DMS 273 treated with DMSO at 0.1 percent for 48 hours (cell line): Measurements from ENCODE around the gene MYO10.
"Not testable (repeated sequence)": the region's sequence is repeated elsewhere in the genome, so short reads cannot be mapped to it uniquely, and the experiment has no call there.

Source experiments
- DNase-seq: peaks from one replicate; lab custom pipeline; 2025; lab: John Stamatoyannopoulos, UW

MYO10 gene

DNA sequence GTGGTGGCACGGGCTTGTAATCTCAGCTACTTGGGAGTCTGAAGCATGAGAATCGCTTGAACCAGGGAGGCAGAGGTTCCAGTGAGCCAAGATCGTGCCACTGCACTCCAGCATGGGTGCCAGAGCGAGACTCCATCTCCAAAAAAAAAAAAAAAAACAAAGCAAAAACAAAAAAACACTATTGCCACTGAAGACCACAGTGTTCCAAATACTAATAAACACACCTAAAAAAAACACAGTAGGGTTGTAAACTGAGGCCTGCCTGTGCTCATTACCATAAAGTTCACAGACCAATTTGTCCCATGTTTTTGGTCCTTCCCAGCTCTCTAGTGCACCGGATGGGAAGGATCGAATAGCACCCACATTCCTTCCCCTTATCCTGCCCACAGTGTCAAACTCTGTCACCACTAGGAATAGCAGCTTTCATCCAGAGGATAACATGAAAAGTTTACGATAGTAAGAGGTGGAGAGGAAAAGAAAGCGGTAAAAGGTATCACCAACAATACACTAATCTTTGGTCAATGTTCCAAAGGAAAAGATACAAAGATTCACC, 49.2 kb downstream of the MYO10 start:
- DNase-seq, result no peak

DNA sequence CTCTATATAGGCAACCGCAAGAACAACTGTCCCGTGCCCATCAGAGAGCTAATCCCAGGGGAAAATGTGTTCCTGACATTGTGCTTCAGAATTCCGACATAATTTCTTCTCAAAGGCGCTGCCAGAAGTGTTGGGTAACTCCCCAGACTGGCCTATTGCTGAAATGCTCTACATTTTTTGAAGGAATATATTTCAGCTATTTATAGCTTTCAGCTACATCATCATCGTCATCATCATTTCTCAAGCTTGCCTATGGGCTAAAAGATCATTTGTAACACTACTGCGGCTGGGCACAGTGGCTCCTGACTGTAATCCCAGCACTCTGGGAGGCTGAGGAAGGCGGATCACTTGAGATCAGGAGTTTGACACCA, 49.7 kb downstream of the MYO10 start:
- DNase-seq, result no peak

DNA sequence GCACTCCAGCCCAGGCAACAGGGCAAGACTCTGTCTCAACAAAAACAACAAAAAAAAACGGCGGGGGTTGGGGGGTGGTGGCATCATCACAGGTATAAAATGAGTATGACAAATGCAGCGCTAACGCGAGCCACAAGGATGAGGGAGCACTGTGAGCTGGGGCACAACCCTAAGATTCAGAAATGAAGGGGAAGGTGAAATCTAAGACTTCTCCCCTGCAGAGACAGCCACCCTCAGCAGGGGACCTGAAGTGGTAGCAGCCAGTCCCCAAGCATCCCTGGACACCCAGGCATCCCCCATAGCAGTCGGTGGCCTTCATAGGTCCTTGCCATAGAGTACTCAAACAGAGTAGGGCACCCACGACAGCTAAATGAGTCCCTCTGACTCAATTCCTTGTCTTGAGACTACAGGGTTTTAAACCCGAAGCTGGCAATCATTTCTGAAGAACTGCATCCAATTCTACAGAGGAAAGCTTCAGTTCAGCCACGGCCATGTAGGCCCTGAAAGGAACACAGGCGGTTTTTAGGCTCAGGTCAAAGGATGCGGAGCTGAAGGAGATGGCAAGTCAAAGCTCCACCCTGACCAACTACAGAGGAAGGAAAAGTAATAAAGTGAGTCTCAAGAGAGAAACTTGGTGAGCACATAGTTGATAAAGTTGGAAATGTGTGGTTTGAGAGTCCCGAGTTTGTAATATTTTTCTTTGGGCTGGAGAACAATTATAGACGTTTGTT, 50.3 kb downstream of the MYO10 start:
- no peak for DNase-seq

DNA sequence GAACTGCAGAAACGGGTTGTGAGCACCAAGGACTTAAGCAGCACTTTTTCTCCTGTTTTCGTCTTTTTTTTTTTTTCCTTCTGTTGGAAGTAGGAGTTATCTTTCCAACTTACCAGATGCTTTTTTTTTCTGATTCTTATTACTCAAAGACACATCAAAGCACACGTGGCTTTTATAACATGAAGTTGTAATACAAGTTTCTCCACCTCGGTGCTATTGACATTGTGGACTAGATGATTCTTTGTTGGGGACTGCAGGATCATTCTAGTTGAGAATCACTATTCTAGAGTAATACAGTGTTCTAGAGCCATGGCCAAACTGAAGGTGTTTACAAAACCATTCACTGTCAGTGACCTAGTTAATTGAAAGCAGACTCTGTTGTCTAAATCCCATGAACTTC, 51.5 kb downstream of the MYO10 start:
- no peak for DNase-seq

DNA sequence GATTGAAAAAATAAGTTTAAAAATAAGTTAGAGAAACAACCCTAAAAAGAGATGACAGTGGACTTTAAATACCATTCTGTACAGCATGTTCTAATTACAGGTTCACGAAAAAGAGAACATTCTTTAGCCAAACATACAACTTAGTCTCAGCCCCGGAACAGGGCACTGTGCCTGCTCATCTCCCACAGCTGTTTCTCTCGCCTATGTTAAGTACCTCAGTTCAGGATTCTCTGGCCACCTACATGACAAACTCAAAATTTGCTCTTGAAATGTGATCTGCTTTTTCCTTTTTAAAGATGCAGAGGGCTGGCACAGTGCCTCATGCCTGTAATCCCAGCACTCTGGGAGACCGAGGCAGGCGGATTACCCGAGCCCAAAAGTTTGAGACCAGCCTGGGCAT, 52.3 kb downstream of the MYO10 start:
- no peak for DNase-seq

DNA sequence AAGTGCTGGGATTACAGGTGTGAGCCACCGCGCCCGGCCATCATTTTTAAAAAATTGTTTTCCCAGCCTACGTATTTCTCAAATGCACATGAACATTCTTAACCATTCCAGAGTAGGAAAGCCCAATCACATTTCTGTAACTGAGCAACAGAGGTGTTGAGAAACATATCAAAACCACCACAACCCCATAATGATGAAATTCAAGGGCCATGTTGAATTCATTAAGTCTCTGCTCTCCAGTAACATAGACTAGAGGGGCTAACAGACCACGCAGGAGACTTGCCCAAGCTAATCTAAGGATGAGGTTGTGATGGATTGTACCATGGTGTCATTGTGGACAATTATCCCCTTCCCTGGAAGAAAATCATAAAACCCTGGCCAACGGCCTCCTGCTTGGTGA, 52.9 kb downstream of the MYO10 start:
- DNase-seq, result no peak

DNA sequence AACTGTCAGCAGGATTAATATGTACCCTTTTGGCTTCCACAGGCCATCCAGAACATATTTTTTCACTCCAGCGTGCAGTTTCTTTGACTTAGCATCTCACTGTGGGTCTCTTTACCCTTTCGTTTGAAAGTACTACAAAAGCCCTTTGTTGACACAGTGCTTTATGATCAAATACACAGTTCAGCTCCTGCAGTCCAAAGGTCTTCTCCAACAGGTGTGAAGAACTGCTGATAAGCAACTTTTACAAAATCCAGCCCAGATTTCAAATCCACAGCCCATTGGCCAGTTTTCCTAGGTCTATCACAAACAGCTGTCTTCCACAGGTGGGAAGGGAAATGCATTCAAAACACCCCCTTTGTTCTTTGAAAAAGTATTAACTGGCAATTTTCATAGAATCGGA, 54.8 kb downstream of the MYO10 start:
- DNase-seq, result no peak

DNA sequence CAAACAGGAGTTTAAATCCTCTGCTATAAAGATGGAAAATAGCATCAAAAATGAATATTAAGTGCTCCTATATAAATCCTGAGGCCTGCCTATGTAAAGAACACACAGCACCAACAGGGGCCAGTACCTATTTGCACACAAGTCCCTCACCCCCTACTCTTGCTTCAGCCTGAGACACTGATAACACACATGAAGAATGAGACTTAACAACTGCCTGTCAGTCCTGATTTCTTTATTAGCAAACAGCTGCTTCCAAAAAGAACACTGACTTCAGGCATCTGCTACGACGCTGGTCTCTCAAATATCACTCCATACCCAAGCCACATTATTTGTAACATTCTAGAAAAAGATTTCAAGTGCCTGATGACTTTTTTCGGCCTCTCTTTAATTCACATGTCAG, 55.5 kb downstream of the MYO10 start:
- no peak for DNase-seq

DNA sequence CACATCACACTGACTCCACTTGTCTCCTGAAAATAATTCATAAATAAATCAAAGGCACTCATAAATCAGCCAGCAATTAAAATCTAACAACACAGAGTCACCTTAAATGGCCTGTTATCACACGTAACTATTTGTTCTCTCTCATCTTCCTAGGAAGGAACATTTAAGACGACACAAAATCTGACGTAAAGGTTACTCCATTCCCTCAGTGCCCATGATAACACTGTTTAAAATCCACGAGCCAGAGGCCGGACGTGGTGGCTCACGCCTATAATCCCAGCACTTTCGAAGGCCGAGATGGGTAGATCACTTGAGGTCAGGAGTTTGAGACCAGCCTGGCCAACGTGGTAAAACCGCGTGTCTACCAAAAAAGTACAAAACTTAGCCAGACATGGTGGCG, 56.4 kb downstream of the MYO10 start:
- no peak for DNase-seq

DNA sequence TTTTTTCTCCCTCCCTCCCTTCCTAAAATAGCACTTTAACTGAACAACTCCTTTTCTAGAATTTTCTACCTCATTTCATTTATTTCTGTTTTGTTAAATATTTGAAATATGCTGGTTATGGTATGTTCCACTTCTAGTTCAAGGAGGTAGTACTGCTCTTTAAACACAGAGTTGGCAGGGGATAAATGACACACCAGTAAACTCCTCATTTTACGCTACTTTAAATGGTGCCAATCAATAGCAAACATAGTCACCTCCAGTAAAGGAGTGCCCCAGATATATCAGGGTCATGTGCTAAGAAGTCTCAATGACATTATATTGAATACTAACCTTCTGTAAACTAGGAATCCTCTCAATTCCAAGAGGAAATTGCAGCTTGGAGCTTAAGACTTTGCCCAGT, 56.9 kb downstream of the MYO10 start:
- DNase-seq, result no peak

DNA sequence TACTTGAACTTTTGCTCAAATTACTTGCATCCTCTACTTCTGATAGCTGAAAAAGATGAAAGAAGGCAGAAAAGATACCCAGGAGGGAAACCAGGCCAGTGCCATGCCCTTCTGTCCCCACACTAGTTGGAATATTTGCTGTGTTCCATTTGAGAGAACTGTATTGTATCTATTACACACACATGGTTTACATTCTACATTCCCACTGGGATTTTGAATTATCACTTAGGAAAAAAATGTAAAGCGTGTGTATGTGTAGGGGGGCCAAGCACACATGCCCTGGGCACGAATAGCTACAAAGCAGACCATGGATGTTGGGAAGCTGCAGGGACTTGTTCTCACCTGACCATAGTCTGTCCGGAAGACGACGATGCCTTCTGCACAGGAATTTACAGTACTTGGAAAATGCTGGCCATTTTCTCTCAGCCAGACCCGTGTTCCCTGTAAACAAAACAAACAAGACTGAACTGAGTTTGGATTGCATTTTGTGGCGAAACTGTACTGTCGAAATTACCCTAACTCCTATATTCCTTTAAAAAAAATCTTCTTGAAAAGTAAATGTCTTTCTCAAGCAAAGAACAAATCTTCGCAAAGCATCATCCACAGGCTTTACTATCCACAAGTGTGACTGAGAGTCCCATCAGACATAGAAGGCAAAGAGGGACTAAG, 58.7 kb downstream of the MYO10 start:
- DNase-seq, result no peak

DNA sequence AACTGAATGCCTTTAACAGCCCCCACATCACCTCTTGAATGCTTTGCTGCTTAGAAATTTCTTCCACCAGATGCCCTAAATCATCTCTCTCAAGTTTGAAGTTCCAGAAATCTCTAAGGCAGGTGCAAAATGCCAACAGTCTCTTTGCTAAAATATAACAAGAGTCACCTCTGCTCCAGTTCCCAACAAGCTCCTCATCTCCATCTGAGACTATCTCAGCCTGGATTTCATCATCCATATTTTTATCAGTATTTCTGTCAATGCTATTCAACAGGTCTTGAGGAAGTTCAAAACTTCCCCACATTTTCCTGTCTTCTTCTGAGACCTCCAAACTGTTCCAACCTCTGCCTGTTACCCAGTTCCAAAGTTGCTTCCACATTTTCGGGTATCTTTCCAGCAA, 61.7 kb downstream of the MYO10 start:
- DNase-seq, result not testable (repeated sequence)

DNA sequence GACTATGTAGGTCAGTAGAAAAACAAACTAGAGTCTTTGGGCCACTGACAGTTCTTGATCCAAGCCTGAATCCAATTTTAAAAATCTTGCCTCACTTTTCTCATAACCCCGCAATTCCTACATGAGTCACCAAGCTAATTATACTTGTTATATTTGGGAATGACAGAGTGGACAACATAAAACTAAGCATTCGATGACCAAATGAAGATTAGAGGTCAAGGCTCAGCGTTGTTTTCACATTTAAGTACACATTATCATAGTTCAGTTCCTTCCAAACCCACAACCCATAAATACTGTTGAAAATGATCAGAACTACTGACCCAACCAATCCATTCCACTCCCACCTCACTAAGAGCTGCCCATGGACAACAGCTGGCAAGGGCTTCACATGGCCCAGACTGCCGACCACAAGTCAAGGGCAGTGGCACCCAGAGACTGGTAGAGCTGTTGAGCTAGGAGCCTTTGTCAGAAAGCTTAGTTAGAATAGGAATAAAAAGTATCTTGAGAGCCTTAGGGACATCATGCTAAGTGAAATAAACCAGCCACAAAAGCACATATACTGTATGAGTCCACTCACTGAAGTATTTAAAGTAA, 64.2 kb downstream of the MYO10 start:
- no peak for DNase-seq

DNA sequence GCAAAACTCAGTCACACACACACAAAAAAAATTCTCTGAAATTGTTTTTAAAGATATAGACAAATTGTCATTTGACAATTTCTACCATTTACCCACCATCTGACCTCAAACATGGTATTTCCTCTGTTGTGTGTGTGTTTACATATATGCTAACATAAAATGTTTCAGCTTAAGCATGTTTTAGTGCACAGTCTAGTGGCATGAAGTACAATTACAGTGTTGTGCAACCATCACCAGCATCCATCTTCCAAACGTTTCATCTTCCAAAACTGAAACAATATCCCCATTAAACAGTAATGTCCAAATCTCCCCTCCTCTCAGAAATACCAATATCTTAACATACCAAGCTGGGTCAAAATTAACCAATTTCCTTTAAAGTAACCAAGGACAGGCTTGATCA, 65.2 kb downstream of the MYO10 start:
- DNase-seq, result no peak

DNA sequence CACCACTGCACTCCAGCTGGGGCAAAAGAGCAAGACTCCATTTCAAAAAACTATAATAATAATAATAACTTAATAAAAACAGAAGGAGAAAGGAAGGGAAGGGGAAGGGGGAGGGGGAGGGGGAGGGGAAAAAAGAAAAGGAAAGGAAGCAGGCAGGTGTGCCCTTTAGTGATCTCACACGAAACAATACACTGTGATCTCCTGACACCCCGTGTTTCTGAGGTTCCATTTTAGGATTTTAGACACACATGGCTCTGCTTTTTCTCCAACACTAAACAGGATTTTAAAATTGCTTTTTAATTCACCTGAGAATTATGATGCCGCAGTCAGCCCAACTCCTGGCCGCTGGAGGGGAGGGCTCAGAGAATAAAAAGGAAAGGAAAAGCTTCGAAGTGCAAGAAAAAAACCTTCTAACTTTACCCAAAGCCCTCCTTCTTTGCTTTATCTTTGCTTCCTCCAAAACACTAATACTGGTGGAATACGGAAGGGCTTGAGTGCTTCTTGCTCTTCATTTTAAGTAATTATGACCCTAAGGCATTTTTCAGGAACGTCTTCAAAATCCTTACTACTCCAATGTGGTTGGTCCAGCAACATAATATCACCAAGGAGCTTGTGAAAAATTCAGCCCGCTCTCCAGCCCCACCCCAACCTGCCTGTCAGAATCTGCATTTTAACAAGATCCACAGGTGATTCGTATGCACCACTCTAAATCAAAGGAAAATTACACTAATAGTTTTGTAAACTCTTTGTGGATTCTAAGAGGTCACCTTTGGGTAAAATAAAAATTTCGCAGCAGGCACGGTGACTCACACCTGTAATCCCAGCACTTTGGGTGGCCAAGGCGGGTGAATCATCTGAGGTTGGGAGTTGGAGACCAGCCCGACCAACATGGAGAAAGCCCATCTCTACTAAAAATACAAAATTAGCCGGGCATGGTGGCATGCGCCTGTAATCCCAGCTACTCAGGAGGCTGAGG, 66.0 kb downstream of the MYO10 start:
- no peak for DNase-seq

DNA sequence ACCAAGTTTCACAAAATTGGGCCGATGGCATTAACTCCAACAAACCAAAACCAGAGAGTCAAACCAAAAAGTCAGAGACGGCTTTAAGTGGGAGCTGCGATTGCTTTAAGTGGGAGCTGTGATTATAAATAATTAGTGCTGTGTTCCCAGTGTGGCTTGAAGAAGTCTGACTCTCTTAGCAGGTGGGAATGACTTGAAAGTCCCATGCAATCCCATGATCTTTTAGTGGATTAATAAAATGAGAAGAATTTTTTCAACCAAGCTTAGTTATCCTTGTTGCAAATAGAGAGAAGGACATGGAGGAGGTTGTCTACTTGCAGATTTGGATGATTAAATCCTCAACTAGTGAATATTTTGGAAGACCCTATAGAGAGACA, 68.5 kb downstream of the MYO10 start:
- DNase-seq, result no peak

DNA sequence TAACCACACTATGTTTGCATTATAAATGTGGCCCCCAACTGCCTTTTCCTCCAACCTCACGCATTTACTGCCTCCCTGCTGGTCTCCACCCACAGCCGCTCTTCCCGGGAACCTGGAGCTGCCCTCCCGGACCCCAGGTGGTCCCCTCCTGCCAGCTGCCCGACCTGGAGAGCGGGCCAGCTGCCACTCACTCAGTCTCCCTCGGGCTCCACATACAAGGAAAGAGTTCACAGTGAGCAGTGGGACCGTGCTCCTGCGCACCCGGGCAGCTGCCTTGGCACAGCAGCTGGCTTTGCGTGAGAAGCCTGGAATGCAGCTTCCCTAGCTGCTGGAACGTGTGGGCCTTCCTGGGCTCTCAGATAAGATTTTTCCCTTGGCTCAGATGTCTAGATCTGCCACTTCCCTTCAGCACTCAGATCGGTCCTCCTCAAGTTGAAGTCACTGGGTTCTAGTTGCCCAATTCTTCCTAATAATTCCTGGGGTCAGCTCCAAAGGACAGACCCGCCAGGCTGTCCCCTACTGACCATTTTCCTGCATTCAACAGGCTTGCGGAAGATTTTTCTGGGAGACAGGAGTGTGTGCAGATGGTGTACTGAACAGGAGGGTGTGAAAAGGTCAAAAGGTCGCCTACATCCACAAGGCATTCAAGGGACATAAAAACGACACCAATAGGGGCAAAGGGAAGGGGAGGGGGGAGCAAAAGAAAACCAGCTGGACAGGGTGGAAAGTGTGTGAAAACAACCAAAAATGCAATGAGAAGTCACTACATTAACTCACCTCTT, 69.1 kb downstream of the MYO10 start:
- DNase-seq, result peak; percentile 74

DNA sequence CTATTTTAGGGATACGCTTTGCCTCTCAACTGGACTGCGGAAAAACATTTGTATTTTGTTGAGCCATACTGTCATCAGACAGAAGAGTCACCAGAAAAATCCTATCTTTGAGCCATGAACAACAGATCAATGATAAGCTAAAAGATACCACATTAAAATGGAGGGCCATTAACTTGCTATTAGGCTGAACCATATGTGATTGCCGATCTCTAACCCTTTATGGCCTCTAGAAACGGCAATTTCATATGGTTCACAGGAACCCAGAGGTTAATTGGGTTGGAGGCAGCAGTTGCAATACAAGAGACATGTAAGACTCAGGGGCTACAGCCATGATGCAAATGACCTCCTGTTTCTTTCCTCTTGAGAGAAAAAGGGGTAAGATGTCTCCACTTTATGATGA, 69.8 kb downstream of the MYO10 start:
- no peak for DNase-seq

DNA sequence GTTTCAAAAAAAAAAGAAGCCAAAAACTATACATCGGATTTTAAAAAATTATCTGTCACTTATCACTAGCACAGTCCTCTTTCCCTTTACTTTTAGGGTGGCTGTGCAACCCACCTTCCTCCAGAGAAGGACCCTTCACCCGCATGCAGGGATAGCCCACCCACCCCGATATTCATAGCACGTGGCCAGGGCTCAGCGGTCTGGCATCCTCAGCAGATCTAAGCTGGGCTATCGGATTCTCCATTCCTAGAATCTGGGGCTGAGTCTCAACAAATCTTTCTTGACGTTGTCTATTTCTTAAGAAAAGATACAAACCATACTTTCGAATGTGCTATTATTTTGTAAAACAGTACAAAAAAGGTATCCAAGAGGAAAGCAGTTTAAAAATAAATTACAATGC, 70.9 kb downstream of the MYO10 start:
- DNase-seq, result no peak

DNA sequence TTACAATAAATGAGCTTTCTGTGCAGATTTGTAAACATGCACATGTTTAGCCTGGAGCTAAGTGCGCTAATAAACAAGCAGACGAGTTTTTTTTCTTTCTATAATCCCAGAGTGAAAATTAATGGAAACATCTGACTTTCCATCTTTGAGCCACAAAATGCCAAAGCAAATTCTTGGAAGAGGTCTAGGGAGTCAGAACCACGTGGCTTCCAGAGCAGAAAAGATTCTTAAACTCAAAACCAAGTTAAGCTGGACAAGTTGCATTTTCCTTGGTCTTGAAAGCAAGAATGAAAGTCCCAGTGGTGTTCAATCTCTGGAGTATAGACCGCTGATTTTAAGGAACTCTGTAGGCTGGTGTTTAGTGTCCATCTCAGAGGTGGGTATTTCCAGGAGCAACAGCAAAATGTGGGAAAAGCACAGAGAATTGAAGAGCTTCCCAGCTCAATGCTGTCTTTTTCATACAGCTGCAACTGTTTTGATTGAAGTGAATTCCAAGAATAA, 71.4 kb downstream of the MYO10 start:
- no peak for DNase-seq

DNA sequence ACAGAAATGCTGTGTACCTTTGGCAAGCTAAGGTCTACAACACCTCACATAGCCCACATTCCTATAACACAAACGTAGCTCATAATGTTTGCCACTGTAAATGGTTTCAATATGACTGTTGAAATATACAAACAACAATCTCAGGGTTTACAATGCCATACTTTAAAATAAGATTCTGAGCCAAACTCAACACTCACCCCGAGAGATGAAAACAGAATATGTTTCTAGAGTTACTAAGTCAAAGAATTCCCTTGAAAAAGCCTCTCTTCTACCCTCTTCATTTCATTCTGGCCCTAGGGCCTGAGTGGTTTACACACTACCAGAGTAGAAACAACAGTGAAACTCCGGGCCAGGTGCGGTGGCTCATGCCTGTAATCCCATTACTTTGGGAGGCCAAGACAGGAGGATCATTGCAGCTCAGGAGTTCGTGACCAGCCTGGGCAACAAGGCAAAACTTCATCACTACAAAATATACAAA, 72.6 kb downstream of the MYO10 start:
- DNase-seq, result no peak
